DND-41 (cell line): Measurements from ENCODE around the gene OLA1.

Experiments used
- EZH2 ChIP-seq: IDR thresholded peaks from 3 replicates; pipeline ENCODE4 v1.6.1; 2012; ENCODE audit warnings: borderline replicate concordance, low read depth, mild to moderate bottlenecking, moderate library complexity, low read length, inconsistent platforms; ENCODE audit not compliant: severe bottlenecking
- TF ChIP-seq, protein P1 (sequence below): IDR thresholded peaks from 2 replicates; pipeline ENCODE4 v1.5.1; 2012; ENCODE audit warnings: borderline replicate concordance, low read length, moderate library complexity, mild to moderate bottlenecking; ENCODE audit not compliant: poor library complexity, severe bottlenecking; ENCODE audit errors: extremely low read depth

DNA sequence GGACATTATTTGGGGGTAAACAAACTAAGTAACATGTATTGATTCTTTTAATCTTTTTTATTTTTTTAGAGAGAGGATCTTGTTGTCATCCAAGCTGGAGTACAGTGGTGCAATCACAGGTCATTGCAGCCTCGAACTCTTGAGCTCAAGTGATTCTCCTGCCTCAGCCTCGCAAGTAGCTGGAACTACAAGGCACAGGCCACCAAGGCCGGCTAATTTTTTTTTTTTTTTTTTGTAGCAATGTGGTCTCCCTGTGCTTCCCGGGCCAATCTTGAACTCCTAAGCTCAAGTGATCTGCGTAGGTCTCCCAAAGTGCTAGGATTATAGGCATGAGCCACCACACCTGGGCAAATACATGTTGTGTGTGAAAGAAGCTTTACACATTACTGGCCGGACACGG is 29.6 kb downstream of the OLA1 start:
- TF ChIP-seq EZH2, result no peak
- TF ChIP-seq, protein P1, sequence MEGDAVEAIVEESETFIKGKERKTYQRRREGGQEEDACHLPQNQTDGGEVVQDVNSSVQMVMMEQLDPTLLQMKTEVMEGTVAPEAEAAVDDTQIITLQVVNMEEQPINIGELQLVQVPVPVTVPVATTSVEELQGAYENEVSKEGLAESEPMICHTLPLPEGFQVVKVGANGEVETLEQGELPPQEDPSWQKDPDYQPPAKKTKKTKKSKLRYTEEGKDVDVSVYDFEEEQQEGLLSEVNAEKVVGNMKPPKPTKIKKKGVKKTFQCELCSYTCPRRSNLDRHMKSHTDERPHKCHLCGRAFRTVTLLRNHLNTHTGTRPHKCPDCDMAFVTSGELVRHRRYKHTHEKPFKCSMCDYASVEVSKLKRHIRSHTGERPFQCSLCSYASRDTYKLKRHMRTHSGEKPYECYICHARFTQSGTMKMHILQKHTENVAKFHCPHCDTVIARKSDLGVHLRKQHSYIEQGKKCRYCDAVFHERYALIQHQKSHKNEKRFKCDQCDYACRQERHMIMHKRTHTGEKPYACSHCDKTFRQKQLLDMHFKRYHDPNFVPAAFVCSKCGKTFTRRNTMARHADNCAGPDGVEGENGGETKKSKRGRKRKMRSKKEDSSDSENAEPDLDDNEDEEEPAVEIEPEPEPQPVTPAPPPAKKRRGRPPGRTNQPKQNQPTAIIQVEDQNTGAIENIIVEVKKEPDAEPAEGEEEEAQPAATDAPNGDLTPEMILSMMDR, result no peak
